CD4-positive, CD25-positive, alpha-beta regulatory T cell (primary cell): ENCODE data around the gene LSM14A. TPM values are rescaled to one million over a fixed set of nuclear protein-coding genes. Genes with fewer than 3 reads are reported as not detected.
"Not testable (repeated sequence)": the region's sequence is repeated elsewhere in the genome, so short reads cannot be mapped to it uniquely, and the experiment has no call there.

Experiments
- ATAC-seq, 2 donors: fragments of 150-1000 bp; cut with Tn5 transposase; one replicate each; pipeline ENCODE4 v1.10.0; 2021; ENCODE audit warnings: low read depth in 2 of 2, moderate number of reproducible peaks in 2 of 2, moderate library complexity in 1 of 2
- DNase-seq, 3 donors: peaks; one replicate each; pipeline versions ENCODE4 v3.0.0 to v3.0.0-alpha.2; 2012 to 2022; ENCODE audit warnings: mixed read lengths in 1 of 3
- H3K27ac ChIP-seq: one replicate; pipeline ENCODE4 v1.7.0; 2013; ENCODE audit warnings: mild to moderate bottlenecking, low read length; ENCODE audit not compliant: insufficient read depth, poor library complexity, severe bottlenecking
- H3K27me3 ChIP-seq: one replicate; pipeline ENCODE4 v1.7.0; 2013; ENCODE audit warnings: low read length; ENCODE audit not compliant: control insufficient read depth, insufficient read depth
- H3K36me3 ChIP-seq: one replicate; pipeline ENCODE4 v1.7.0; 2013; ENCODE audit warnings: mild to moderate bottlenecking, low read length, moderate library complexity; ENCODE audit not compliant: control insufficient read depth, insufficient read depth
- H3K4me1 ChIP-seq: 2 replicates; pipeline ENCODE4 v1.7.0; 2013; ENCODE audit warnings: mild to moderate bottlenecking, low read length; ENCODE audit not compliant: insufficient read depth, control insufficient read depth, poor library complexity, severe bottlenecking
- H3K4me3 ChIP-seq: one replicate; pipeline ENCODE4 v1.7.0; 2013; ENCODE audit warnings: low read depth, mild to moderate bottlenecking, low read length, moderate library complexity
- H3K9me3 ChIP-seq, 2 experiments: 1 replicate in 1 of 2; 2 replicates in 1 of 2; pipeline ENCODE4 v1.7.0; 2013; ENCODE audit warnings: low read length in 2 of 2, mild to moderate bottlenecking in 1 of 2, moderate library complexity in 1 of 2; ENCODE audit not compliant: control insufficient read depth in 2 of 2
- H3K27ac Mint-ChIP-seq, 3 donors: one replicate each; pipeline ENCODE4 v1.8.0; 2020 to 2022; ENCODE audit warnings: mild to moderate bottlenecking in 3 of 3, mixed read lengths in 3 of 3, moderate library complexity in 2 of 3
- H3K27me3 Mint-ChIP-seq: one replicate; pipeline ENCODE4 v1.8.0; 2022; ENCODE audit warnings: mild to moderate bottlenecking, mixed read lengths
- H3K36me3 Mint-ChIP-seq: one replicate; pipeline ENCODE4 v1.8.0; 2020; ENCODE audit warnings: mixed read lengths
- H3K4me1 Mint-ChIP-seq, 4 donors: one replicate each; pipeline ENCODE4 v1.8.0; 2020 to 2022; ENCODE audit warnings: mixed read lengths in 4 of 4, mild to moderate bottlenecking in 1 of 4
- H3K4me3 Mint-ChIP-seq, 4 donors: one replicate each; pipeline ENCODE4 v1.8.0; 2020 to 2022; ENCODE audit warnings: mild to moderate bottlenecking in 4 of 4, mixed read lengths in 4 of 4, moderate library complexity in 3 of 4
- H3K9me3 Mint-ChIP-seq, 7 donors: one replicate each; pipeline ENCODE4 v1.8.0; 2020 to 2022; ENCODE audit warnings: mixed read lengths in 7 of 7, mild to moderate bottlenecking in 3 of 7, moderate library complexity in 2 of 7
- polyA plus RNA-seq, 4 donors: library from polyadenylated mRNA; unstranded; fragments of 300-500 nt; fragmentation: Illumina TruSeq; gene quantifications; one replicate each; pipeline ENCODE4 v1.2.3, GENCODE V29; 2021
- total RNA-seq: library from RNA; stranded (reverse); gene quantifications from one replicate; pipeline ENCODE4 v1.2.3, GENCODE V29; 2022

LSM14A gene
- total and polyA plus RNA-seq, 5 donors from 2014 or later = 133 to 175 (median 150) TPM

DNA sequence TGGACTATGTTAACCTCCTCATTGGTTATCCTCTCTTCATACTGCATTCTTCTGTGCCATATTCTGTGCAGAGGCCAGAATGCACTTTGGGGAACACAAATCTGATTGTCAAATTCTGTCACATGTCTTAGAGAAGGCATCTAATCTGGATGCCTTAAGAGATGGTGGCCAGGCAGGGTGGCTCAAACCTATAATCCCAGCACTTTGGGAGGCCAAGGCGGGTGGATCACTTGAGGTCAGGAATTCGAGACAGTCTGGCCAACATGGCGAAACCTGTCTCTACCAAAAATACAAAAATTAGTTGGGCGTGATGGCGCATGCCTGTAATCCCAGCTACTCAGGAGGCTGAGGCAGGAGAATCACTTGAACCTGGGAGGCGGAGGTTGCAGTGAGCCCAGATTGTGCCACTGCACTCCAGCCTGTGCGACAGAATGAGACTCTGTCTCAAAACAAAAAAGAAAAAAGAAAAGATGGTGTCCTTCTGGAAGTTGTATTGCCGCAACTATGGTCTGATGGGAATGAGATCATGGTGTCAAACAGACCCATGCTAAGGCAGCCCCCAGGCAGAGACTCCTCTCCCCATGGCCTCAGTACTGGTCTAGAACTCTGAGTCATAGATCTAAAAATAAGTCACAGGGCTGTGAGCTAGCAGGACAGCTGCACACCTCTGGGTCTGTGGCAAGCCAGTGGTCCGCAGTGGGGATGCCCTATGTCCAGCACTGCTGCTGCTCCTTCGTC, 71.0 kb downstream of the LSM14A start:
- not testable (repeated sequence) for H3K9me3 ChIP-seq, H3K36me3 Mint-ChIP-seq, DNase-seq, H3K27me3 ChIP-seq, H3K27ac Mint-ChIP-seq, H3K4me3 ChIP-seq, H3K4me1 Mint-ChIP-seq, ATAC-seq, H3K27me3 Mint-ChIP-seq, H3K4me3 Mint-ChIP-seq, H3K4me1 ChIP-seq, H3K9me3 Mint-ChIP-seq, H3K27ac ChIP-seq, H3K36me3 ChIP-seq

DNA sequence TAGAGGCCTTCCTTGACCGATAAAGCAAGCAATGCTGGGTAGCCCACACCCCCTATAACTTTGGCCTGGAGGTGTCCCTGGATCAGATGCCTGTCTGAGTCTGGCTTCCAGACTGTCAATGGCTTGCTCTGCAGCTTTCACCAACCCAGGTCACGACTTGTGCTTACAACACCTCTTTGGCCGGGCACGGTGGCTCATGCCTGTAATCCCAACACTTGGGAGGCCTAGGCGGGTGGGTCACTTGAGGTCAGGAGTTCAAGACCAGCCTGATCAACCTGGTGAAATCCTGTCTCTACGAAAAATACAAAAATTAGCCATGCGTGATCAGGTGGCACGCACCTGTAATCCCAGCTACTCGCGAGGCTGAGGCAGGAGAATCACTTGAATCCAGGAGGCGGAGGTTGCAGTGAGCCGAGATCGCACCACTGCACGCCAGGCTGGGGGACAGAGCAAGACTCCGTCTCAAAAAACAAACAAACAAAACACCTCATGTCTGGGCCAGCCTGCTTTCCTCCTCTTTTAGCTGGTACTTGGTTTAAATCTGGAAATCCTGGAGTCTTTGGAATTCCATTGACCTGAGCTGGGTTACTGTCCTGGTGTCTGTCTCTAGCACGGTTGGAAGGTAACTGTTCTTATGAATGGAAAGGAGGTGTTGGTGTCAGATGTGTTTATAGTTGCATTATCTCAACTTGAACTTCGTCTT, 71.7 kb downstream of the LSM14A start:
- Histone ChIP-seq H3K27ac (no peak overlapping the region), H3K4me1 (no peaks in the 10 kb centered on the region), H3K36me3 (no peaks in the 10 kb centered on the region), H3K27me3 (no peaks in the 10 kb centered on the region), H3K9me3 (no peaks in the 10 kb centered on the region), H3K4me3 (no peak overlapping the region)
- no peak for ATAC-seq
- Mint-ChIP-seq H3K4me3 (no peak overlapping the region), H3K9me3 (no peaks in the 10 kb centered on the region), H3K36me3 (no peaks in the 10 kb centered on the region), H3K27me3 (no peaks in the 10 kb centered on the region), H3K27ac (peak overlapping the region in 1 of 3 donors; percentile 85), H3K4me1 (peaks cover 0 to 7% (median 2%) of the 10 kb centered on the region in 4 donors)
- no peak for DNase-seq

DNA sequence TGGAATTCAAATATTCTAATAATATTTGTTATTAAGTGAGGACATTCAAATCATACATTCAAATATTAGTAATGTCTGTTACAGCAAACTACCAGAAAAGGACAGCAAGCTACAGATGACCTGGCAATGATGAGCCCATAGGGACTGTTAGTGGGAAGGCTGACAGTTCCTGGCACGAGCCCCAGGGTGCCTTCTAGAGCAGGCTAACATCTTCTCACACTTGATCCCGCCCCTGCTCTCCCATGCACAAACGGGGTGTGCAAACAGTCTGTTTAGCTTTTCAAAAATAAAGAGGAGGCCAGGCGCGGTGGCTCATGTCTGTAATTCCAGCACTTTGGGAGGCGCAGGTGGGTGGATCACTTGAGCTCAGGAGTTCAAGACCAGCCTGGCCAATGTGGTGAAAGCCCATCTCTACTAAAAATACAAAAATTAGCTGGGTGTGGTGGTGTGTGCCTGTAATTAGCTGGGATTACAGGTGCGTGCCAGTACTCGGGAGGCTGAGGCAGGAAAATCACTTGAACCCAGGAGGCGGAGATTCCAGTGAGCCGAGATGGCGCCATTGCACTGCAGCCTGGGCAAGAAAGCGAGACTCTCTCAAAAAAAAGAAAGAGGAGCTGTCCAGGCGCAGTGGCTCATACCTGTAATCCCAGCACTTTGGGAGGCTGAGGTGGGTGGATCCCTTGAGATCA, 72.5 kb downstream of the LSM14A start:
- Histone ChIP-seq H3K4me3 (no peak overlapping the region), H3K27me3 (no peaks in the 10 kb centered on the region), H3K4me1 (no peaks in the 10 kb centered on the region), H3K9me3 (no peaks in the 10 kb centered on the region), H3K27ac (no peak overlapping the region), H3K36me3 (no peaks in the 10 kb centered on the region)
- H3K27me3 Mint-ChIP-seq = no peaks in the 10 kb centered on the region
- DNase-seq = no peak
- H3K36me3 Mint-ChIP-seq = no peaks in the 10 kb centered on the region
- no peak overlapping the region for H3K27ac Mint-ChIP-seq
- ATAC-seq = no peak
- no peaks in the 10 kb centered on the region for H3K9me3 Mint-ChIP-seq
- peaks cover 0 to 5% (median 2%) of the 10 kb centered on the region in 4 donors for H3K4me1 Mint-ChIP-seq
- no peak overlapping the region for H3K4me3 Mint-ChIP-seq

DNA sequence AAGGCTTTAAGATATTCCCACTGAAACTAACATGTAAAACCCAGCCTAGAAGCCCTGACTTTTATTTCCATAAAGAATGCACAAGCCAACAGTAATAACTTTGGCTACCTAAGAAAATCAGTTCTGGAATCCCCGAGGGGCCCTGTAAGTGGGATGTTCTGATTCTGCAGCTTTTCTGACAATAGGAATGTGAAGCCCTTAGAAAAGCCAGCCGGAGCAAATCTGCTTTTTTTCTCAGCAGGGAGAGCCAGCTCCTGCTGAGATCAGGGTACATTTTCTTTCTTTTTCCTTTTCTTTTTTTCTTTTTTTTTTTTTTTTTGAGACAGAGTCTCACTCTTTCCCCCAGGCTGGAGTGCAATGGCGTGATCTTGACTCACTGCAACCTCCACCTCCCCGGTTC, 74.0 kb downstream of the LSM14A start:
- Mint-ChIP-seq H3K27me3 (no peaks in the 10 kb centered on the region), H3K27ac (no peak overlapping the region), H3K9me3 (peaks cover 0 to 2% (median 0%) of the 10 kb centered on the region in 7 donors), H3K36me3 (no peaks in the 10 kb centered on the region), H3K4me3 (no peak overlapping the region), H3K4me1 (peaks cover 0 to 5% (median 2%) of the 10 kb centered on the region in 4 donors)
- Histone ChIP-seq H3K27me3 (no peaks in the 10 kb centered on the region), H3K9me3 (no peaks in the 10 kb centered on the region), H3K4me3 (no peak overlapping the region), H3K4me1 (no peaks in the 10 kb centered on the region), H3K36me3 (no peaks in the 10 kb centered on the region), H3K27ac (no peak overlapping the region)
- DNase-seq (no peak), ATAC-seq (no peak)

DNA sequence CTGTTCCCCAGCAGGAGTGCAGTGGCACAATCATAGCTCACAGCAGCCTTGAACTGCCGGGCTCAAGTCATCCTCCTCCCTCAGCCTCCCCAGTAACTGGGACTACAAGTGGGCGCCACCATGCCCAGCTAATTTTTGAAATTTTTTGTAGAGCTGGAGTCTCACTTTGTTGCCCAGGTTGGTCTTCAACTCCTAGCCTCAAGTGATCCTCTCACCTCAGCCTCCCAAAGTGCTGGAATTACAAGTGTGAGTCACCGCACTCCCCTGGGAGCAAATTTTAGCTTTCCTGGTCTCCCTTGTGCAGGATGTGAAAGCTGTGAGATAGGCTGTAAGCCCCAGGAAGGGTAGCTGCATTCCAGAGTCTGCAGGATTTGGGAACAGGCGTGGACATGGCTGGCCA, 76.6 kb downstream of the LSM14A start:
- DNase-seq (no peak), ATAC-seq (no peak)
- H3K36me3 ChIP-seq = no peaks in the 10 kb centered on the region
- Mint-ChIP-seq H3K4me3 (no peak overlapping the region), H3K27me3 (no peaks in the 10 kb centered on the region), H3K4me1 (peaks cover 3 to 8% (median 6%) of the 10 kb centered on the region in 4 donors), H3K9me3 (peaks cover 0 to 2% (median 0%) of the 10 kb centered on the region in 7 donors), H3K36me3 (peaks cover 1% of the 10 kb centered on the region), H3K27ac (no peak overlapping the region)
- H3K27me3 ChIP-seq = no peaks in the 10 kb centered on the region
- H3K9me3 ChIP-seq = no peaks in the 10 kb centered on the region
- no peak overlapping the region for H3K27ac ChIP-seq
- H3K4me1 ChIP-seq = peaks cover 3% of the 10 kb centered on the region
- H3K4me3 ChIP-seq = no peak overlapping the region

DNA sequence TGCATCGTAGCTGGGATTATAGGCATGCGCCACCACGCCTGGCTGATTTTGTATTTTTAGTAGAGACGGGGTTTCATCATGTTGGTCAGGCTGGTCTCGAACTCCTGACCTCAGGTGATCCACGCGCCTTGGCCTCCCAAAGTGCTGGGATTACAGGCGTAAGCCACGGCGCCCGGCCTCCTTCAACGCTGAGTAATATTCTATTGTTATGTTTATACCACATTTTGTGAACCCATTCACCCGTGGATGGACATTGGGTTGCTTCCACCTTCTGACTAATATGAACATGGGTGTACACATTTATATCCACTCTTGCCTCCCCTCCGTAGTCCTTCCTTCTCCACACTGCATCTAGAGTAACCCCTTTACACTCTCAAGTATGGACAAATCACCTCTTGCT, 80.9 kb downstream of the LSM14A start:
- H3K36me3 Mint-ChIP-seq, H3K9me3 ChIP-seq, H3K27ac ChIP-seq, H3K27me3 Mint-ChIP-seq, H3K9me3 Mint-ChIP-seq, DNase-seq, H3K27me3 ChIP-seq, H3K4me3 ChIP-seq, H3K36me3 ChIP-seq, ATAC-seq: not testable (repeated sequence)
- Mint-ChIP-seq H3K27ac (peak overlapping the region in 1 of 3 donors; percentile 95), H3K4me3 (peak overlapping the region; percentile 94 to 100 (median 98)), H3K4me1 (peaks cover 16 to 38% (median 27%) of the 10 kb centered on the region in 4 donors)
- peaks cover 18% of the 10 kb centered on the region for H3K4me1 ChIP-seq

DNA sequence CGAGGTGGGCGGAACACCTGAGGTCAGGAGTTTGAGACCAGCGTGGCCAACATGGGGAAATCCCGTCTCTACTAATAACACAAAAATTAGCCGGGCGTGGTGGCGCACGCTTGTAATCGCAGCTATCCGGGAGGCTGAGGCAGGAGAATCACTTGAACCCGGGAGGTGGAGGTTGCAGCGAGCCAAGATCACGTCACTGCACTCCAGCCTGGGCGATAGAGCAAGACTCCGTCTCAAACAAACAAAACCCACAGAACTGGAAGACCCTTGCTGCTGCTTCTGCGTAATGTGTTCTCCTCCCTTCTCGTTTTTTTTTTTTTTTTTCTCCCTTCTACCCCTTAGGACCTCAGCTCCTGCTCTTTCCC, 81.4 kb downstream of the LSM14A start:
- peak overlapping the region; percentile 84 for H3K4me3 ChIP-seq

More for the DNA sequence above, 81.4 kb downstream of the LSM14A start:
- H3K4me1 ChIP-seq = peaks cover 18% of the 10 kb centered on the region
- Mint-ChIP-seq H3K4me1 (peaks cover 16 to 41% (median 28%) of the 10 kb centered on the region in 4 donors), H3K4me3 (peak overlapping the region; percentile 94 to 100 (median 98)), H3K27ac (peak overlapping the region; percentile 95 to 100 (median 99))
- H3K36me3 ChIP-seq, H3K27me3 ChIP-seq, DNase-seq, H3K27me3 Mint-ChIP-seq, H3K36me3 Mint-ChIP-seq, H3K9me3 ChIP-seq, H3K9me3 Mint-ChIP-seq, ATAC-seq: not testable (repeated sequence)
- peak overlapping the region; percentile 89 for H3K27ac ChIP-seq
